ENCODE data around the gene PLA2G4C. TPM values are rescaled to one million over a fixed set of nuclear protein-coding genes. Genes with fewer than 3 reads are reported as not detected.

The PLA2G4C gene
- total and polyA plus RNA-seq, 2 experiments from 2014 or later: 2.9 to 3.4 TPM

- TF ChIP-seq ZNF462 (CRISPR knock-in tag; IDR thresholded peaks at IDR 0.05): no peak
These were observed 38.0 kb upstream of the PLA2G4C start (continued) for GRCh38 chr19:48148576-48148975.

- H3K4me2 ChIP-seq: no peak overlapping the region
- peaks cover 6% of the 10 kb centered on the region for H4K20me1 ChIP-seq (replicated peaks; ENCODE audit: insufficient read depth)
- H3K4me1 Mint-ChIP-seq: no peaks in the 10 kb centered on the region
- peaks cover 2% of the 10 kb centered on the region for H3K27me3 Mint-ChIP-seq (ENCODE audit: insufficient read depth, low read depth, poor library complexity)
- H3K9me2 ChIP-seq (ENCODE audit: insufficient read depth): no peaks in the 10 kb centered on the region
- H3K27ac Mint-ChIP-seq: no peak overlapping the region
- DNase-seq (ENCODE audit: low spot score) (no peak), ATAC-seq (no peak)
- H3K27me3 ChIP-seq (ENCODE audit: insufficient read depth): no peaks in the 10 kb centered on the region
- H3K27ac ChIP-seq (ENCODE audit: low read depth): no peak overlapping the region
- H3K36me3 ChIP-seq (ENCODE audit: insufficient read depth): peaks cover 38% of the 10 kb centered on the region
- H2AFZ ChIP-seq: no peak overlapping the region
- no peaks in the 10 kb centered on the region for H3F3A ChIP-seq (replicated peaks; ENCODE audit: low read depth)
- H3K9me3 Mint-ChIP-seq: no peaks in the 10 kb centered on the region
- no peaks in the 10 kb centered on the region for H3K4me1 ChIP-seq (ENCODE audit: insufficient read depth)
- H3K4me3 ChIP-seq: no peak overlapping the region
- H3K4me3 Mint-ChIP-seq: no peak overlapping the region
- peaks cover 79% of the 10 kb centered on the region for H3K36me3 Mint-ChIP-seq (ENCODE audit: low read depth)
- no peaks in the 10 kb centered on the region for H3K79me2 ChIP-seq (replicated peaks; ENCODE audit: insufficient read depth)
- TF ChIP-seq ZNF114 (CRISPR knock-in tag; IDR thresholded peaks at IDR 0.05) (no peak), ZNF462 (CRISPR knock-in tag; IDR thresholded peaks at IDR 0.05) (no peak), NANOG (IDR thresholded peaks at IDR 0.05; ENCODE audit: borderline replicate concordance) (no peak), ETS1 (IDR thresholded peaks at IDR 0.05) (no peak)
These were observed 37.1 kb upstream of the PLA2G4C start for GRCh38 chr19:48147597-48148175.

Measured in GM23338 (cell line).